ENCODE results near the gene TIMM10.

Gene TIMM10

GRCh38 chr11:57530596-57531507, at the start of gene TIMM10:
Gene TIMM10 (minus strand): TSS chr11:57530754. CDS start chr11:57530189, 565 bp downstream.
- peak; percentile 86 for DNase-seq (ENCODE audit: low read depth, low spot score)

GRCh38 chr11:57574061-57574460, 43.5 kb upstream of the TIMM10 start:
- DNase-seq (ENCODE audit: low read depth, low spot score): no peak

GRCh38 chr11:57571606-57572005, 41.1 kb upstream of the TIMM10 start:
- no peak for DNase-seq (ENCODE audit: low read depth, low spot score)

- DNase-seq (ENCODE audit: low read depth, low spot score): no peak
Observed at GRCh38 chr11:57568330-57568766, 37.8 kb upstream of the TIMM10 start.

GRCh38 chr11:57567515-57568329, 37.2 kb upstream of the TIMM10 start, which contains the start of gene UBE2L6:
Gene UBE2L6 (minus strand): TSS chr11:57567672. CDS start chr11:57567611, 61 bp downstream.
- DNase-seq (ENCODE audit: low read depth, low spot score): no peak

GRCh38 chr11:57566905-57567514, 36.5 kb upstream of the TIMM10 start:
- DNase-seq (ENCODE audit: low read depth, low spot score): no peak

- DNase-seq (ENCODE audit: low read depth, low spot score): no peak
Observed at GRCh38 chr11:57566005-57566904, 35.7 kb upstream of the TIMM10 start.

GRCh38 chr11:57562596-57562995, 32.0 kb upstream of the TIMM10 start:
- no peak for DNase-seq (ENCODE audit: low read depth, low spot score)

- no peak for DNase-seq (ENCODE audit: low read depth, low spot score)
Observed at GRCh38 chr11:57560146-57560545, 29.6 kb upstream of the TIMM10 start.

GRCh38 chr11:57556041-57556440, 25.5 kb upstream of the TIMM10 start:
- DNase-seq (ENCODE audit: low read depth, low spot score): no peak

- DNase-seq (ENCODE audit: low read depth, low spot score): no peak
Observed at GRCh38 chr11:57555393-57555792, 24.8 kb upstream of the TIMM10 start.

GRCh38 chr11:57552479-57552878, 21.9 kb upstream of the TIMM10 start:
- DNase-seq (ENCODE audit: low read depth, low spot score): no peak

- DNase-seq (ENCODE audit: low read depth, low spot score): no peak
Observed at GRCh38 chr11:57551941-57552340, 21.4 kb upstream of the TIMM10 start.

- no peak for DNase-seq (ENCODE audit: low read depth, low spot score)
Observed at GRCh38 chr11:57549983-57550382, 19.4 kb upstream of the TIMM10 start.

- DNase-seq (ENCODE audit: low read depth, low spot score): no peak
Observed at GRCh38 chr11:57547854-57548377, 17.4 kb upstream of the TIMM10 start.

GRCh38 chr11:57546869-57547475, 16.4 kb upstream of the TIMM10 start:
- no peak for DNase-seq (ENCODE audit: low read depth, low spot score)

- DNase-seq (ENCODE audit: low read depth, low spot score): no peak
Observed at GRCh38 chr11:57546451-57546850, 15.9 kb upstream of the TIMM10 start.

- no peak for DNase-seq (ENCODE audit: low read depth, low spot score)
Observed at GRCh38 chr11:57545883-57546282, 15.3 kb upstream of the TIMM10 start.

- DNase-seq (ENCODE audit: low read depth, low spot score): no peak
Observed at GRCh38 chr11:57544566-57544965, 14.0 kb upstream of the TIMM10 start.

GRCh38 chr11:57543593-57543992, 13.0 kb upstream of the TIMM10 start:
- no peak for DNase-seq (ENCODE audit: low read depth, low spot score)
